ENCODE data around the gene DMD. TPM values are rescaled to one million over a fixed set of nuclear protein-coding genes. Genes with fewer than 3 reads are reported as not detected.

DMD gene
- total and polyA plus RNA-seq, 2 of the 13 experiments (the other 11 are each of a cell fraction or from before 2014, with no cell fraction given), result 17.6 to 25.9 TPM

DNA sequence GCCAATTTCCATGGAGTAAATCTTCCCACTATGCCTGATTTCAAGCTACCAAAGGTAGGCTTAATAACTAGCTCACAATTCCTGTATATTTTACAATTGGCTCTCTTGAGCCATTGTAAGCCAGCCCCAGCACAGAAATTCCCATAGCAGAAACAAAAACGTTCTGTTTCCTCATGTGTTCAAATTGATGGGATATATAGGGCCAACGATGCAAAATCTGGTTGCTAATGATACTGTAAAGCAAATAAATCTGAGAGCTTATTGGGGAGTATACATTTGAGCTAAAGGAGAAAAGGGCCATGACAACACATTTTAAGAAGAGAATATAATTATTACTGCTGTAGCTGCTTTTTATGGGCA, 1872.4 kb downstream of the DMD start:
- CTCF ChIA-PET (ENCODE audit: low intra/inter-chr PET ratio, low total read pairs), result no interaction called here
- Histone ChIP-seq H3K4me2 (ENCODE audit: low read depth, low read length) (no peak overlapping the region), H2AFZ (ENCODE audit: low read length) (no peak overlapping the region), H3K4me3 (replicated peaks in 1 of 3; ENCODE audit: insufficient read depth in 1 of 3, low read depth in 2 of 3, low read length in 3 of 3) (no peak overlapping the region), H3K36me3 (replicated peaks in 1 of 2; ENCODE audit: control insufficient read depth in 1 of 2, insufficient read depth in 2 of 2, low read length in 2 of 2) (no peaks in the 10 kb centered on the region), H3K9me3 (ENCODE audit: low read length) (no peaks in the 10 kb centered on the region), H3K79me2 (ENCODE audit: insufficient read depth, low read length) (no peaks in the 10 kb centered on the region), H3K27me3 (ENCODE audit: control insufficient read depth in 1 of 2, insufficient read depth in 2 of 2, low read length in 2 of 2) (no peaks in the 10 kb centered on the region), H3K9ac (ENCODE audit: insufficient read depth, low read depth, low read length) (no peak overlapping the region), H4K20me1 (ENCODE audit: insufficient read depth, low read length) (no peaks in the 10 kb centered on the region), H3K27ac (ENCODE audit: extremely low read length, insufficient read depth, low read length) (no peak overlapping the region), H3K4me1 (ENCODE audit: insufficient read depth, low read length) (no peaks in the 10 kb centered on the region)
- WGBS (ENCODE audit: low lambda C conversion rate), result 0% methylated on average over 2 of the region's 2 CpGs
- no peak for ATAC-seq
- TF ChIP-seq TARDBP (CRISPR knock-in tag; IDR thresholded peaks at IDR 0.05) (no peak), XBP1 (CRISPR knock-in tag; IDR thresholded peaks at IDR 0.05) (no peak), CC2D1A (CRISPR knock-in tag; IDR thresholded peaks at IDR 0.05) (no peak), FIP1L1 (IDR thresholded peaks at IDR 0.05; ENCODE audit: borderline replicate concordance, insufficient read depth, low read depth, low read length) (no peak), SYNCRIP (IDR thresholded peaks at IDR 0.05; ENCODE audit: insufficient read depth, low read depth, low read length) (no peak), RFX5 (IDR thresholded peaks at IDR 0.05; ENCODE audit: low read depth, low read length) (no peak), ZNF510 (CRISPR knock-in tag; IDR thresholded peaks at IDR 0.05; ENCODE audit: low read depth) (no peak)
- TF ChIP-seq, protein P1, sequence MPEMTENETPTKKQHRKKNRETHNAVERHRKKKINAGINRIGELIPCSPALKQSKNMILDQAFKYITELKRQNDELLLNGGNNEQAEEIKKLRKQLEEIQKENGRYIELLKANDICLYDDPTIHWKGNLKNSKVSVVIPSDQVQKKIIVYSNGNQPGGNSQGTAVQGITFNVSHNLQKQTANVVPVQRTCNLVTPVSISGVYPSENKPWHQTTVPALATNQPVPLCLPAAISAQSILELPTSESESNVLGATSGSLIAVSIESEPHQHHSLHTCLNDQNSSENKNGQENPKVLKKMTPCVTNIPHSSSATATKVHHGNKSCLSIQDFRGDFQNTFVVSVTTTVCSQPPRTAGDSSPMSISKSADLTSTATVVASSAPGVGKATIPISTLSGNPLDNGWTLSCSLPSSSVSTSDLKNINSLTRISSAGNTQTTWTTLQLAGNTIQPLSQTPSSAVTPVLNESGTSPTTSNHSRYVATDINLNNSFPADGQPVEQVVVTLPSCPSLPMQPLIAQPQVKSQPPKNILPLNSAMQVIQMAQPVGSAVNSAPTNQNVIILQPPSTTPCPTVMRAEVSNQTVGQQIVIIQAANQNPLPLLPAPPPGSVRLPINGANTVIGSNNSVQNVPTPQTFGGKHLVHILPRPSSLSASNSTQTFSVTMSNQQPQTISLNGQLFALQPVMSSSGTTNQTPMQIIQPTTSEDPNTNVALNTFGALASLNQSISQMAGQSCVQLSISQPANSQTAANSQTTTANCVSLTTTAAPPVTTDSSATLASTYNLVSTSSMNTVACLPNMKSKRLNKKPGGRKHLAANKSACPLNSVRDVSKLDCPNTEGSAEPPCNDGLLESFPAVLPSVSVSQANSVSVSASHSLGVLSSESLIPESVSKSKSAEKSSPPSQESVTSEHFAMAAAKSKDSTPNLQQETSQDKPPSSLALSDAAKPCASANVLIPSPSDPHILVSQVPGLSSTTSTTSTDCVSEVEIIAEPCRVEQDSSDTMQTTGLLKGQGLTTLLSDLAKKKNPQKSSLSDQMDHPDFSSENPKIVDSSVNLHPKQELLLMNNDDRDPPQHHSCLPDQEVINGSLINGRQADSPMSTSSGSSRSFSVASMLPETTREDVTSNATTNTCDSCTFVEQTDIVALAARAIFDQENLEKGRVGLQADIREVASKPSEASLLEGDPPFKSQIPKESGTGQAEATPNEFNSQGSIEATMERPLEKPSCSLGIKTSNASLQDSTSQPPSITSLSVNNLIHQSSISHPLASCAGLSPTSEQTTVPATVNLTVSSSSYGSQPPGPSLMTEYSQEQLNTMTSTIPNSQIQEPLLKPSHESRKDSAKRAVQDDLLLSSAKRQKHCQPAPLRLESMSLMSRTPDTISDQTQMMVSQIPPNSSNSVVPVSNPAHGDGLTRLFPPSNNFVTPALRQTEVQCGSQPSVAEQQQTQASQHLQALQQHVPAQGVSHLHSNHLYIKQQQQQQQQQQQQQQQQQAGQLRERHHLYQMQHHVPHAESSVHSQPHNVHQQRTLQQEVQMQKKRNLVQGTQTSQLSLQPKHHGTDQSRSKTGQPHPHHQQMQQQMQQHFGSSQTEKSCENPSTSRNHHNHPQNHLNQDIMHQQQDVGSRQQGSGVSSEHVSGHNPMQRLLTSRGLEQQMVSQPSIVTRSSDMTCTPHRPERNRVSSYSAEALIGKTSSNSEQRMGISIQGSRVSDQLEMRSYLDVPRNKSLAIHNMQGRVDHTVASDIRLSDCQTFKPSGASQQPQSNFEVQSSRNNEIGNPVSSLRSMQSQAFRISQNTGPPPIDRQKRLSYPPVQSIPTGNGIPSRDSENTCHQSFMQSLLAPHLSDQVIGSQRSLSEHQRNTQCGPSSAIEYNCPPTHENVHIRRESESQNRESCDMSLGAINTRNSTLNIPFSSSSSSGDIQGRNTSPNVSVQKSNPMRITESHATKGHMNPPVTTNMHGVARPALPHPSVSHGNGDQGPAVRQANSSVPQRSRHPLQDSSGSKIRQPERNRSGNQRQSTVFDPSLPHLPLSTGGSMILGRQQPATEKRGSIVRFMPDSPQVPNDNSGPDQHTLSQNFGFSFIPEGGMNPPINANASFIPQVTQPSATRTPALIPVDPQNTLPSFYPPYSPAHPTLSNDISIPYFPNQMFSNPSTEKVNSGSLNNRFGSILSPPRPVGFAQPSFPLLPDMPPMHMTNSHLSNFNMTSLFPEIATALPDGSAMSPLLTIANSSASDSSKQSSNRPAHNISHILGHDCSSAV (CRISPR knock-in tag; IDR thresholded peaks at IDR 0.05; ENCODE audit: borderline replicate concordance), result no peak
- in situ Hi-C loops (cut with HindIII; ENCODE audit: extremely low pct_ligation_motif_present, low pct_unique_long_range_greater_than_20kb) (no loop called here), intact Hi-C loops (cut with micrococcal nuclease; ENCODE audit: unreplicated experiment) (no loop called here)
- no peak for FAIRE-seq
- no TSS peak for BruUV-seq (replicated peaks)
- POLR2A ChIA-PET, result no interaction called here
- DNase-seq (ENCODE audit: low spot score), result no peak

Data from HepG2 (cell line).